GM19023 (cell line): ENCODE results near the gene CLPTM1L.

Source experiments
- ATAC-seq: cut with Tn5 transposase; IDR thresholded peaks from one replicate; pipeline ENCODE4 v1.9.1; 2021; ENCODE audit warnings: mild to moderate bottlenecking, moderate library complexity; ENCODE audit not compliant: unreplicated experiment

CLPTM1L gene

GRCh38 chr5:1344975-1345838 lies at the start of gene CLPTM1L:
Gene CLPTM1L (minus strand): TSS chr5:1345099. CDS start chr5:1344841, 258 bp downstream.
- peak; percentile 71 for ATAC-seq

GRCh38 chr5:1393571-1394501 lies 48.9 kb upstream of the CLPTM1L start:
- ATAC-seq: no peak

- no peak for ATAC-seq
Observed at GRCh38 chr5:1392801-1393565, 48.1 kb upstream of the CLPTM1L start.

GRCh38 chr5:1392261-1392660 lies 47.4 kb upstream of the CLPTM1L start:
- ATAC-seq: no peak

GRCh38 chr5:1391691-1392090 lies 46.8 kb upstream of the CLPTM1L start:
- no peak for ATAC-seq

- no peak for ATAC-seq
Observed at GRCh38 chr5:1390861-1391600, 46.1 kb upstream of the CLPTM1L start.

GRCh38 chr5:1390333-1390732 lies 45.4 kb upstream of the CLPTM1L start:
- ATAC-seq: no peak

- ATAC-seq: no peak
Observed at GRCh38 chr5:1388383-1388967, 43.6 kb upstream of the CLPTM1L start.

- no peak for ATAC-seq
Observed at GRCh38 chr5:1387876-1388275, 43.0 kb upstream of the CLPTM1L start.

- ATAC-seq: no peak
Observed at GRCh38 chr5:1387059-1387755, 42.3 kb upstream of the CLPTM1L start.

- ATAC-seq: peak; percentile 51
Observed at GRCh38 chr5:1386274-1386717, 41.4 kb upstream of the CLPTM1L start.

- peak; percentile 91 for ATAC-seq
Observed at GRCh38 chr5:1385395-1386273, 40.7 kb upstream of the CLPTM1L start.

GRCh38 chr5:1384521-1384920 lies 39.6 kb upstream of the CLPTM1L start:
- ATAC-seq: no peak

- ATAC-seq: no peak
Observed at GRCh38 chr5:1383886-1384401, 39.0 kb upstream of the CLPTM1L start.

- ATAC-seq: no peak
Observed at GRCh38 chr5:1383344-1383743, 38.4 kb upstream of the CLPTM1L start.

GRCh38 chr5:1382248-1382700 lies 37.4 kb upstream of the CLPTM1L start:
- no peak for ATAC-seq

GRCh38 chr5:1381370-1382247 lies 36.7 kb upstream of the CLPTM1L start:
- ATAC-seq: no peak
